GM18498 (cell line): ENCODE measurements around the gene NLRC3.

Experiments
- ATAC-seq: cut with Tn5 transposase; IDR thresholded peaks from one replicate; pipeline ENCODE4 v1.9.1; 2021; ENCODE audit warnings: mild to moderate bottlenecking, moderate library complexity; ENCODE audit not compliant: unreplicated experiment

Gene NLRC3

GRCh38 chr16:3597676-3598075, 20.5 kb upstream of the NLRC3 start:
- no peak for ATAC-seq

- ATAC-seq: no peak
These were observed 20.0 kb upstream of the NLRC3 start for GRCh38 chr16:3597226-3597625.

- ATAC-seq: no peak
These were observed 19.1 kb upstream of the NLRC3 start for GRCh38 chr16:3596101-3596861.

- no peak for ATAC-seq
These were observed 18.4 kb upstream of the NLRC3 start for GRCh38 chr16:3595521-3596021.

- no peak for ATAC-seq
These were observed 17.9 kb upstream of the NLRC3 start for GRCh38 chr16:3595110-3595486.

- ATAC-seq: no peak
These were observed 17.3 kb upstream of the NLRC3 start for GRCh38 chr16:3594316-3595109.

GRCh38 chr16:3592559-3592958, 15.4 kb upstream of the NLRC3 start:
- ATAC-seq: no peak

GRCh38 chr16:3591991-3592390, 14.8 kb upstream of the NLRC3 start:
- ATAC-seq: no peak

- no peak for ATAC-seq
These were observed 14.2 kb upstream of the NLRC3 start for GRCh38 chr16:3591436-3591803.

GRCh38 chr16:3590736-3591435, 13.7 kb upstream of the NLRC3 start:
- ATAC-seq: no peak

GRCh38 chr16:3589991-3590701, 12.9 kb upstream of the NLRC3 start:
- no peak for ATAC-seq

- no peak for ATAC-seq
These were observed 12.3 kb upstream of the NLRC3 start for GRCh38 chr16:3589441-3589921.

- ATAC-seq: no peak
These were observed 11.8 kb upstream of the NLRC3 start for GRCh38 chr16:3589001-3589400.

GRCh38 chr16:3587547-3588110, 10.4 kb upstream of the NLRC3 start:
- no peak for ATAC-seq

- no peak for ATAC-seq
These were observed 7.2 kb upstream of the NLRC3 start for GRCh38 chr16:3584412-3584811.

GRCh38 chr16:3583303-3584038, 6.3 kb upstream of the NLRC3 start:
- ATAC-seq: no peak

- ATAC-seq: no peak
These were observed 5.3 kb upstream of the NLRC3 start for GRCh38 chr16:3582276-3583165.

- no peak for ATAC-seq
These were observed 4.2 kb upstream of the NLRC3 start for GRCh38 chr16:3581392-3581791.

GRCh38 chr16:3580686-3581085, 3.5 kb upstream of the NLRC3 start:
- no peak for ATAC-seq
